GM12892 (cell line): ENCODE results near the gene CABLES1.

ENCODE experiments used
- POLR2A ChIP-seq: IDR thresholded peaks from 2 replicates; pipeline ENCODE4 v1.6.1; 2011; ENCODE audit warnings: low read depth, low read length, control low read depth
- TAF1 ChIP-seq: IDR thresholded peaks from 2 replicates; pipeline ENCODE4 v1.6.1; 2011; ENCODE audit warnings: low read depth, mild to moderate bottlenecking, control low read depth, low read length, borderline replicate concordance

- TF ChIP-seq POLR2A (no peak), TAF1 (no peak)
These were observed 69.4 kb downstream of the CABLES1 start for GRCh38 chr18:23204589-23205235.
